Measurements from ENCODE around the gene MAPK9. TPM values are rescaled to one million over a fixed set of nuclear protein-coding genes. Genes with fewer than 3 reads are reported as not detected.

The MAPK9 gene
- total and polyA plus RNA-seq, 9 donors, result 12.8 to 35.9 (median 28.8) TPM

DNA sequence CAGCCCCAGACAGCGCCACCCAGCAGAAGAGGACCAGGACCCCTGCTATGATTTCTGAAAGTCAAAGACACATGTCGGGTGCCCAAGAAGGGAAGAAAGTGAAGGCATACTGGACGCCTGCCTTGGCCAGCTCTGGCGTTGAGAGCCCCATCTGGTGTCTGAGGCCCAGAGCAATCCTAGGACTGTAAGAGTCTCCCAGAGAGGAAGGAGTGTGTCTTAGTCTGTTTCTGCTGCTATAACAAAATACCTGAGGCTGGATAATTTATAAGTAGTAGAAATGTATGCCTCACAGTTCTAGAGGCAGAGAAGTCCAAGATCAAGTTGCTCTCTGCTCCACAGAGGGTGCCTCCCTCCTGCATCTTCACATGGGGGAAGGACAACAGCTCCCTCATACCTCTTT is 93.7 kb downstream of the MAPK9 start:
- Histone ChIP-seq H3K4me3 (no peak overlapping the region), H3K9me3 (no peaks in the 10 kb centered on the region), H3K36me3 (no peaks in the 10 kb centered on the region), H3K27me3 (no peaks in the 10 kb centered on the region), H3K4me1 (ENCODE audit: insufficient read depth) (no peaks in the 10 kb centered on the region), H3K27ac (no peak overlapping the region)
- 89 to 97% (median 93%) methylated on average over 4 of the region's 4 CpGs for WGBS, 3 donors
- no peak for DNase-seq
- TF ChIP-seq EP300 (IDR thresholded peaks at IDR 0.05) (no peak), POLR2A (IDR thresholded peaks at IDR 0.05) (no peak)
- TF ChIP-seq, protein P1, sequence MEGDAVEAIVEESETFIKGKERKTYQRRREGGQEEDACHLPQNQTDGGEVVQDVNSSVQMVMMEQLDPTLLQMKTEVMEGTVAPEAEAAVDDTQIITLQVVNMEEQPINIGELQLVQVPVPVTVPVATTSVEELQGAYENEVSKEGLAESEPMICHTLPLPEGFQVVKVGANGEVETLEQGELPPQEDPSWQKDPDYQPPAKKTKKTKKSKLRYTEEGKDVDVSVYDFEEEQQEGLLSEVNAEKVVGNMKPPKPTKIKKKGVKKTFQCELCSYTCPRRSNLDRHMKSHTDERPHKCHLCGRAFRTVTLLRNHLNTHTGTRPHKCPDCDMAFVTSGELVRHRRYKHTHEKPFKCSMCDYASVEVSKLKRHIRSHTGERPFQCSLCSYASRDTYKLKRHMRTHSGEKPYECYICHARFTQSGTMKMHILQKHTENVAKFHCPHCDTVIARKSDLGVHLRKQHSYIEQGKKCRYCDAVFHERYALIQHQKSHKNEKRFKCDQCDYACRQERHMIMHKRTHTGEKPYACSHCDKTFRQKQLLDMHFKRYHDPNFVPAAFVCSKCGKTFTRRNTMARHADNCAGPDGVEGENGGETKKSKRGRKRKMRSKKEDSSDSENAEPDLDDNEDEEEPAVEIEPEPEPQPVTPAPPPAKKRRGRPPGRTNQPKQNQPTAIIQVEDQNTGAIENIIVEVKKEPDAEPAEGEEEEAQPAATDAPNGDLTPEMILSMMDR (IDR thresholded peaks at IDR 0.05), result no peak
- intact Hi-C loops (cut with DNase I), result no loop called here

DNA sequence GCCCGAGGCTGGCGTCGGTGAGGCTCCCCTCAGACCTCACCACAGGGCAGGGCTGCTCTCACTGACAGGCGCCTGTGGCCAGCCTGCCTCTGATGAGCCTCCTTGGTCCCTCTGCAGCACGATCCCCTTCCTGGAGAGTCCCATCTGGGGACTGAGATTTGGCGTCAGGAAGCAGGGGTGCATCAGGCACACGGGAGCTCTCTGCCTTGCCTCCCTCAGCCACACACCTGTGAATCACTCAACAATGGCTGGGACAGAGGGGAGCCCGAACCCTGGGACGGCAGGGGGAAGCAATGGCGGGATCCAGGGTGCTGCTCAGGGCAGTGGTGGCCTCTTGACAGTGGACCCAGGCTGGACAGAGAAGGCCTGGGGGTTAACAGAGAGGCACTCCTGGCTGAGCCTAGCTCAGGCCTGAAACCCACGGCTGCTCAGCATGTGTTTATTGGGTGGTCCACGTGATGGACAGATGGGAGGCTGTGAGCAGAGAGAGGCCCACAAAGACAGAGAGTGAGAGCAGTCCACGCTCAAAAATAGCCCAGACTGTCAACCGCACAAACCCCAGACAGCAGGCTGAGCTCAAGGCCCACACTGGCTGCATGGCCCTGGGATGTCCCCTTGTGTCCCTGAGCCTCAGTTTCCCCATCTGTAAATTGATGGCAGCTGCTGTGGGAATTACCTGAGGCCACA is 94.7 kb downstream of the MAPK9 start:
- no peaks in the 10 kb centered on the region for H3K27me3 ChIP-seq
- no peaks in the 10 kb centered on the region for H3K36me3 ChIP-seq
- intact Hi-C loops (cut with DNase I), result no loop called here
- H3K9me3 ChIP-seq, result no peaks in the 10 kb centered on the region
- DNase-seq, result no peak
- H3K4me3 ChIP-seq, result no peak overlapping the region
- WGBS, 3 donors, result 78 to 88% (median 80%) methylated on average over 14 of the region's 14 CpGs
- TF ChIP-seq EP300 (IDR thresholded peaks at IDR 0.05) (no peak), POLR2A (IDR thresholded peaks at IDR 0.05) (no peak)
- TF ChIP-seq, protein P1 (IDR thresholded peaks at IDR 0.05), result no peak
- no peaks in the 10 kb centered on the region for H3K4me1 ChIP-seq (ENCODE audit: insufficient read depth)
- H3K27ac ChIP-seq, result no peak overlapping the region

DNA sequence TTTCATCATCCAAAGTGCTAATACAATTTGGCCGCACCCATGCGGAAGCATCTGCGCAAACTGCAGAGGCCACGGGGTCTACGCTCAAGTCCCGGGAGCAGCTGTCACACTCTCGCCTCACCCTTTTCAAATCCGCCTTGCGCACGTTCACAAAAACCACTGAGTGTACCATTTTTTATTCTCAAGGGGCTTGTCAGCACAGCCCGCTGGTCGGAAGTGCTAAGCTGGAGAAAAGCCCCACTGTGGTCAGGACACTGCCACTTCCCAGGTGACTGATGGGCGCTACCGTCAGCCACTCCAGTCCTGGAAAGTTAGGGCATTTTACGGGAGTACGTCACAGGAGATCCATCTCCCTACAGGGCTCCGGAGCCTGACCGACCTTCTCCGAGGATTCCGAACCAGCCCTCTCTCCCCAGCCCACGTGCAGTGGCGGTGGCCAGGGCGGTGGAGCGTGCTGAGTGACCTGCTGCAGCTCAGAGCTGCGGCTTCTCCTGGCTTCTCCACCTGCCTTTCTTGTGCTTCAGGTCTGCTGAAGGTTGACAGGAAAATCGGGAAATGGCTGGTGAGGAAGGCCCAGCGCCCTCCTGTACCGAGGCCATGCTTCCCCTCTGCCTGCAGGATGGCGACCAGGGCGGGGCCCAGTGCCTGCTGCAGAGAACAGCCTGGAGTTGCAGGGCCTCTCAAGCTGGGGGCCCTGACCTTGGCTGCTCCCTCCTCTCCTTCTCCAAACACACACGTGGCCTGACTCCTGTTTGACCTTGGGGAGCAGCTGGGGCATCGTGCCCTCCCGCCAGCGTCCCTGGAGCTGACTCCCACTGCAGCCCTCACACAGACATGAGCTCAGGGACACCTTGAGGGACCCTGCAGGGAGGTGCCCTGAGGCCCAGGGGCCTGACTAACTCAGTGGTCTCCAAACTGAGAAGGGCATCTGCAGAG is 97.2 kb downstream of the MAPK9 start:
- no peak for DNase-seq
- Histone ChIP-seq H3K27me3 (no peaks in the 10 kb centered on the region), H3K9me3 (no peaks in the 10 kb centered on the region), H3K4me3 (no peak overlapping the region), H3K4me1 (ENCODE audit: insufficient read depth) (no peaks in the 10 kb centered on the region), H3K27ac (no peak overlapping the region), H3K36me3 (no peaks in the 10 kb centered on the region)
- WGBS, 3 donors, result 80 to 81% (median 81%) methylated on average over 33 to 34 of the region's 34 CpGs
- TF ChIP-seq, protein P1 (IDR thresholded peaks at IDR 0.05), result no peak
- TF ChIP-seq EP300 (IDR thresholded peaks at IDR 0.05) (no peak), POLR2A (IDR thresholded peaks at IDR 0.05) (no peak)
- intact Hi-C loops (cut with DNase I), result no loop called here

DNA sequence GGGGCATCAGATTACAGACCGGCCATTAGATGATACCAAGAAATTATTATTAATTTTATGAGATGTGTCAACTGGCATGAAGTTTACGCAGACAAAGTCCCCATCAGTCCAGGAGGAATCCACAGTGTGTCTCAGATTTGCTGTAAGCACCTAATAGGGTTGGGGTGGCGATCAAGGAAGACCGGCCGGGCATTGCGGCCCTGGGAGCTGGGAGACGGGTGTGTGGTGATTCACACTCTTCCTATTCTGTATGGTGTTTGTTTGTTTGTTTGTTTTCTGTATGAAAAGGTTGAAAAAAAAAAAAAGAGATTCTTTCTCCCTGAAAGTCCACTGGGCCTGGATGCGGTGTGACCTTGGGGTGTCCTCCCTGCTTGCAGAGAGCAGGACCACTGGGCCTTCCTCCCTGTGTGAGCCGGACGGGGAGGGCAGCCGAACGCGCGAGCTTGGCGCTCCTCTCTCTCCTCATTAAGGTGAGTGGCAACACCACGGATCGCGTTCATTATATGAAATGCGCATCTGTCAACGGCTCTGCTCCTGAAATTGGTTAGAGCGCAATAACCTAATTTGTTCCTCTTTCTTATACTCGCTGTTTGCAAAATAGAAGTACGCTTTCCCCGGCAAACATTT is 98.0 kb downstream of the MAPK9 start:
- H3K4me1 ChIP-seq (ENCODE audit: insufficient read depth), result no peaks in the 10 kb centered on the region
- no peak for DNase-seq
- intact Hi-C loops (cut with DNase I), result no loop called here

More for the DNA sequence above, 98.0 kb downstream of the MAPK9 start:
- H3K4me3 ChIP-seq, result no peak overlapping the region
- H3K9me3 ChIP-seq, result no peaks in the 10 kb centered on the region
- no peak overlapping the region for H3K27ac ChIP-seq
- WGBS, 3 donors, result 90 to 93% (median 91%) methylated on average over 24 of the region's 24 CpGs
- no peaks in the 10 kb centered on the region for H3K27me3 ChIP-seq
- TF ChIP-seq EP300 (IDR thresholded peaks at IDR 0.05), result no peak
- H3K36me3 ChIP-seq, result no peaks in the 10 kb centered on the region

Data from ovary (tissue), 9 donors.